ENCODE results near the gene NLRC5.

Gene NLRC5

GRCh38 chr16:56964243-56965148 is 24.9 kb upstream of the NLRC5 start:
- H2BK15ac ChIP-seq (ENCODE audit: low read length): no peak overlapping the region
- peak overlapping the region; percentile 6 for H3K23ac ChIP-seq (ENCODE audit: low read depth, low read length, poor library complexity)
- peak; percentile 85 for DNase-seq (ENCODE audit: low spot score)
- no peak overlapping the region for H2BK120ac ChIP-seq (ENCODE audit: low read depth, low read length)
- no peaks in the 10 kb centered on the region for H3K9me3 ChIP-seq (replicated peaks in 1 of 2; ENCODE audit: control insufficient read depth in 2 of 2, insufficient read depth in 1 of 2, low read depth in 1 of 2, low read length in 2 of 2)
- no peaks in the 10 kb centered on the region for H3K36me3 ChIP-seq (replicated peaks in 1 of 2; ENCODE audit: control insufficient read depth in 2 of 2, insufficient read depth in 2 of 2, low read length in 2 of 2)
- H3K79me1 ChIP-seq (ENCODE audit: low read depth, low read length): peaks cover 3% of the 10 kb centered on the region
- no peak overlapping the region for H4K8ac ChIP-seq (ENCODE audit: low read depth, low read length)
- no peak overlapping the region for H3K4ac ChIP-seq (ENCODE audit: low read length)
- H4K91ac ChIP-seq (ENCODE audit: low read depth, low read length, poor library complexity): no peak overlapping the region
- H3K9ac ChIP-seq (ENCODE audit: low read depth, low read length, poor library complexity): no peak overlapping the region
- H2BK12ac ChIP-seq (ENCODE audit: low read length): no peak overlapping the region
- H2AK5ac ChIP-seq (ENCODE audit: low read depth, low read length): no peak overlapping the region
- no peak overlapping the region for H3K14ac ChIP-seq (ENCODE audit: low read length)
- WGBS, 2 donors (ENCODE audit: extremely low coverage in 2 of 2, insufficient read length in 2 of 2, insufficient replicate concordance in 1 of 2): no CpG with 5 or more reads among the region's 30 CpGs
- peak overlapping the region; percentile 66 for H3K18ac ChIP-seq (ENCODE audit: low read length)
- H2AFZ ChIP-seq (ENCODE audit: low read length): peak overlapping the region; percentile 65
- no peak overlapping the region for H3K4me2 ChIP-seq (ENCODE audit: insufficient read depth, low read length, poor library complexity, severe bottlenecking)
- no peak overlapping the region for H3K4me3 ChIP-seq (ENCODE audit: low read length in 2 of 2)
- no peak overlapping the region for H2BK5ac ChIP-seq (ENCODE audit: low read length)
- peaks cover 0 to 2% of the 10 kb centered on the region in 2 donors for H3K4me1 ChIP-seq (ENCODE audit: control insufficient read depth in 2 of 2, insufficient read depth in 1 of 2, low read depth in 1 of 2, low read length in 2 of 2)
- peaks cover 0 to 4% (median 0%) of the 10 kb centered on the region in 3 experiments for H3K27me3 ChIP-seq (ENCODE audit: control insufficient read depth in 3 of 3, insufficient read depth in 3 of 3, low read depth in 1 of 3, low read length in 3 of 3)
- no peak overlapping the region for H3K27ac ChIP-seq (replicated peaks; ENCODE audit: low read length)

GRCh38 chr16:56965149-56966092 is 23.9 kb upstream of the NLRC5 start:
- Histone ChIP-seq H4K91ac (ENCODE audit: low read depth, low read length, poor library complexity) (no peak overlapping the region), H2BK5ac (ENCODE audit: low read length) (no peak overlapping the region), H3K27ac (replicated peaks; ENCODE audit: low read length) (no peak overlapping the region), H2BK15ac (ENCODE audit: low read length) (peak overlapping the region; percentile 7), H2AK5ac (ENCODE audit: low read depth, low read length) (no peak overlapping the region), H3K14ac (ENCODE audit: low read length) (no peak overlapping the region), H2BK12ac (ENCODE audit: low read length) (no peak overlapping the region), H3K9me3 (replicated peaks in 1 of 2; ENCODE audit: control insufficient read depth in 2 of 2, insufficient read depth in 1 of 2, low read depth in 1 of 2, low read length in 2 of 2) (no peaks in the 10 kb centered on the region), H3K27me3 (ENCODE audit: control insufficient read depth in 3 of 3, insufficient read depth in 3 of 3, low read depth in 1 of 3, low read length in 3 of 3) (peaks cover 0 to 5% (median 0%) of the 10 kb centered on the region in 3 experiments), H3K36me3 (replicated peaks in 1 of 2; ENCODE audit: control insufficient read depth in 2 of 2, insufficient read depth in 2 of 2, low read length in 2 of 2) (no peaks in the 10 kb centered on the region), H3K18ac (ENCODE audit: low read length) (no peak overlapping the region), H2BK120ac (ENCODE audit: low read depth, low read length) (no peak overlapping the region), H2AFZ (ENCODE audit: low read length) (peak overlapping the region; percentile 16), H3K4me3 (ENCODE audit: low read length in 2 of 2) (no peak overlapping the region), H3K23ac (ENCODE audit: low read depth, low read length, poor library complexity) (no peak overlapping the region), H3K4ac (ENCODE audit: low read length) (no peak overlapping the region), H3K4me1 (ENCODE audit: control insufficient read depth in 2 of 2, insufficient read depth in 1 of 2, low read depth in 1 of 2, low read length in 2 of 2) (peaks cover 0 to 2% of the 10 kb centered on the region in 2 donors), H3K9ac (ENCODE audit: low read depth, low read length, poor library complexity) (no peak overlapping the region), H3K79me1 (ENCODE audit: low read depth, low read length) (peaks cover 3% of the 10 kb centered on the region), H3K4me2 (ENCODE audit: insufficient read depth, low read length, poor library complexity, severe bottlenecking) (no peak overlapping the region), H4K8ac (ENCODE audit: low read depth, low read length) (no peak overlapping the region)
- DNase-seq (ENCODE audit: low spot score): no peak
- whole genome bisulfite sequencing, 2 donors (ENCODE audit: extremely low coverage in 2 of 2, insufficient read length in 2 of 2, insufficient replicate concordance in 1 of 2): no CpG with 5 or more reads among the region's 12 CpGs

- WGBS, 2 donors (ENCODE audit: extremely low coverage in 2 of 2, insufficient read length in 2 of 2, insufficient replicate concordance in 1 of 2): no CpG with 5 or more reads among the region's 3 CpGs
- Histone ChIP-seq H3K4me2 (ENCODE audit: insufficient read depth, low read length, poor library complexity, severe bottlenecking) (no peak overlapping the region), H4K91ac (ENCODE audit: low read depth, low read length, poor library complexity) (no peak overlapping the region), H3K18ac (ENCODE audit: low read length) (no peak overlapping the region), H2BK15ac (ENCODE audit: low read length) (no peak overlapping the region), H2BK120ac (ENCODE audit: low read depth, low read length) (no peak overlapping the region), H3K4me3 (ENCODE audit: low read length in 2 of 2) (no peak overlapping the region), H3K36me3 (replicated peaks in 1 of 2; ENCODE audit: control insufficient read depth in 2 of 2, insufficient read depth in 2 of 2, low read length in 2 of 2) (no peaks in the 10 kb centered on the region), H3K14ac (ENCODE audit: low read length) (no peak overlapping the region), H3K4me1 (ENCODE audit: control insufficient read depth in 2 of 2, insufficient read depth in 1 of 2, low read depth in 1 of 2, low read length in 2 of 2) (peaks cover 0 to 2% of the 10 kb centered on the region in 2 donors), H2BK12ac (ENCODE audit: low read length) (no peak overlapping the region), H3K4ac (ENCODE audit: low read length) (no peak overlapping the region), H3K23ac (ENCODE audit: low read depth, low read length, poor library complexity) (no peak overlapping the region), H3K79me1 (ENCODE audit: low read depth, low read length) (no peaks in the 10 kb centered on the region), H4K8ac (ENCODE audit: low read depth, low read length) (no peak overlapping the region), H3K27ac (replicated peaks; ENCODE audit: low read length) (no peak overlapping the region), H2BK5ac (ENCODE audit: low read length) (no peak overlapping the region), H3K27me3 (ENCODE audit: control insufficient read depth in 3 of 3, insufficient read depth in 3 of 3, low read depth in 1 of 3, low read length in 3 of 3) (peaks cover 0 to 6% (median 0%) of the 10 kb centered on the region in 3 experiments), H3K9me3 (replicated peaks in 1 of 2; ENCODE audit: control insufficient read depth in 2 of 2, insufficient read depth in 1 of 2, low read depth in 1 of 2, low read length in 2 of 2) (no peaks in the 10 kb centered on the region), H3K9ac (ENCODE audit: low read depth, low read length, poor library complexity) (no peak overlapping the region), H2AFZ (ENCODE audit: low read length) (no peak overlapping the region), H2AK5ac (ENCODE audit: low read depth, low read length) (no peak overlapping the region)
- no peak for DNase-seq (ENCODE audit: low spot score)
Observed at GRCh38 chr16:56966093-56966475, 23.3 kb upstream of the NLRC5 start.
